AG04450 (cell line): ENCODE measurements around the gene ALDOC. TPM values are rescaled to one million over a fixed set of nuclear protein-coding genes. Genes with fewer than 3 reads are reported as not detected.

Source experiments
- CTCF ChIA-PET: fragments of 300-600, 350-600 bp; formaldehyde crosslinking; extraction: SDS; loops from one replicate; lab custom pipeline; 2022; ENCODE audit warnings: antibody characterized with exemption, inconsistent platforms; lab: Charles Lee
- POLR2A ChIA-PET: fragments of 350-600 bp; formaldehyde crosslinking; extraction: SDS; loops from one replicate; lab custom pipeline; 2021; ENCODE audit warnings: antibody characterized with exemption, inconsistent platforms; lab: Yijun Ruan, JAX
- DNase-seq: peaks from one replicate; pipeline ENCODE4 v3.0.0-alpha.2; 2011; ENCODE audit warnings: low read depth, low spot score
- H3K27ac ChIP-seq: one replicate; pipeline ENCODE4 v1.5.1; 2012; ENCODE audit warnings: low read depth, low read length, control low read depth
- H3K27me3 ChIP-seq: one replicate; pipeline ENCODE4 v1.6.0; 2012; ENCODE audit warnings: low read length; ENCODE audit not compliant: control insufficient read depth, insufficient read depth
- H3K4me3 ChIP-seq: 2 replicates; pipeline ENCODE4 v1.5.1; 2011; ENCODE audit warnings: mild to moderate bottlenecking, low read depth, low read length, control low read depth
- H3K9me3 ChIP-seq: 2 replicates; pipeline ENCODE4 v1.5.1; 2012; ENCODE audit warnings: low read length; ENCODE audit not compliant: control insufficient read depth, insufficient read depth
- CTCF ChIP-seq: IDR thresholded peaks from 2 replicates; pipeline ENCODE4 v1.5.1; 2011; ENCODE audit warnings: low read depth, low read length, control low read depth, inconsistent platforms
- polyA plus RNA-seq: library from polyadenylated mRNA; depleted of rRNA; stranded (reverse); fragments of >200 nt; gene quantifications from 2 replicates; pipeline ENCODE4 v1.2.3, GENCODE V29; 2011

The ALDOC gene
- polyA plus RNA-seq, 1 experiment: 46.3 TPM

- no peak for TF ChIP-seq CTCF
- H3K27me3 ChIP-seq: no peaks in the 10 kb centered on the region
- peak; percentile 60 for DNase-seq
- peak within 1 kb of the TSS; percentile 88 for H3K4me3 ChIP-seq
- H3K9me3 ChIP-seq: no peaks in the 10 kb centered on the region; the same call in 1 of the 2 replicates
- POLR2A ChIA-PET: interaction anchor here (0.6 to 1.0 kb wide), 2 partner anchors 12 to 121 kb away, joined by 3 to 4 read pairs; no protein-coding TSS in a partner anchor
- CTCF ChIA-PET: interaction anchor here (1.2 kb wide), 1 partner anchor 14 kb away, joined by 4 read pairs; no protein-coding TSS in a partner anchor
- peak within 1 kb of the TSS; percentile 97 for H3K27ac ChIP-seq
Observed at GRCh38 chr17:28598799-28599310, 22.2 kb upstream of the ALDOC start, which contains the start of gene SPAG5. Gene SPAG5, minus strand, starts transcription at chr17:28599025. Its CDS starts 79 bp downstream, at chr17:28598946.

- Histone ChIP-seq H3K27me3 (no peaks in the 10 kb centered on the region), H3K27ac (no peak overlapping the region), H3K4me3 (peak overlapping the region; percentile 88), H3K9me3 (no peaks in the 10 kb centered on the region; the same call in 1 of the 2 replicates)
- no peak for DNase-seq
- TF ChIP-seq CTCF: no peak
- POLR2A ChIA-PET: interaction anchor here (0.6 kb wide), 1 partner anchor 12 kb away, joined by 4 read pairs; no protein-coding TSS in a partner anchor
- CTCF ChIA-PET: no interaction called here
Observed at GRCh38 chr17:28598389-28598788, 21.7 kb upstream of the ALDOC start.

- no peak overlapping the region for H3K27ac ChIP-seq
- DNase-seq: no peak
- peak overlapping the region; percentile 88 for H3K4me3 ChIP-seq
- no peak for TF ChIP-seq CTCF
- no peaks in the 10 kb centered on the region for H3K27me3 ChIP-seq
- CTCF ChIA-PET: no interaction called here
- POLR2A ChIA-PET: no interaction called here
- H3K9me3 ChIP-seq: no peaks in the 10 kb centered on the region; the same call in 1 of the 2 replicates
Observed at GRCh38 chr17:28597606-28598383, 21.1 kb upstream of the ALDOC start.

- H3K27ac ChIP-seq: no peak overlapping the region
- DNase-seq: no peak
- H3K9me3 ChIP-seq: no peaks in the 10 kb centered on the region
- CTCF ChIA-PET: no interaction called here
- no peak for TF ChIP-seq CTCF
- H3K4me3 ChIP-seq: no peak overlapping the region
- no peaks in the 10 kb centered on the region for H3K27me3 ChIP-seq
- POLR2A ChIA-PET: no interaction called here
Observed at GRCh38 chr17:28592260-28592659, 15.6 kb upstream of the ALDOC start.

GRCh38 chr17:28585851-28586250 is 9.2 kb upstream of the ALDOC start:
- POLR2A ChIA-PET: no interaction called here
- H3K27me3 ChIP-seq: no peaks in the 10 kb centered on the region
- H3K27ac ChIP-seq: no peak overlapping the region
- no peak for TF ChIP-seq CTCF
- DNase-seq: no peak
- H3K9me3 ChIP-seq: no peaks in the 10 kb centered on the region
- H3K4me3 ChIP-seq: no peak overlapping the region
- CTCF ChIA-PET: no interaction called here
